ENCODE measurements around the gene MIGA1.
"Not testable (repeated sequence)": the region's sequence is repeated elsewhere in the genome, so short reads cannot be mapped to it uniquely, and the experiment has no call there.

Gene MIGA1

DNA sequence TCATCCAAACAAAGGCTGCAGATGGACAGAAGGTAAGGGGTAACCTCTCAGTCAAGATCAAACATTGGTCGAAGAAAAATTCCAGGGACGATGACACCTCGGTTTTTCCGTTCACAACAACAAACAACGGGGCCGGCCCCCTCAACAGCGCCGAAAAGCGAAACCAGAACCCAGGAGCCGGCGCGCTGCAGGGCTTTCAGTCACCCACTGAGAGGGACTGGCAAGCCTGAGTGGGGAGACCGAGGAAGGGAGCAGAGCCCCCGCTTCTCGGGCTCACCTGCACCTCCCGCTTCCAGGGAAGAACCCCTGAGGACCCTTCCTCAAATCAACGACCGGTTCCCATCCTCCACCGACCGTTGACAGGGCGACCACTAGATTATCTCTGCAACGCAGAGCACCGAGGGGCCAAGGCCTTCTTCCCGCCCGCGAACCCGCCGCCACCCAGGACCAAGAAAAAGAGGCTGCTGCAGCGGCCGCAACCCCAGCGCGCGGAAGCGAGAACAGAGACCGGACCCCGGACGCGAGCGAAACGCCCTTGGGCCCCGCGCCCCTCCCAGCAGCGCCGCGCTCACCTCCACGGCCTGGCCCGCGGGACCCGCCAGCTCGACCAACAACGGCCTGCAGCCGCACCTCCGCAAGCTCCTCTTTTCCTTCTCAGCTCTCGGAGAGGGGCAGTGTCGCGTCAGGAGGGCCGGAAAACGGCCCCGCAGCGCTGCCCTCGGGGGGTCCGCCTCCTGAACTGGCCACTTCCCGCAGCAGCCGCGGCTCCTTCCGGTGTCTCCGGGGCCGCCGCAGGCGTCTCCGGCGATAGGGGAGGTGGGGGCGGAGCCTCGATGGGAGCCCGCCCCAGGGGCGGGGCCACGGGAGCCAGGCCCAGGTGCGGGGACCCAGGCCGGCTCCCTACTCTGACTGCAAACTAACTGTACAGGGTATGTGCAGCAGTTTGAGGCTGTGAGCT, 20.1 kb upstream of the MIGA1 start, which contains the start of gene USP33:
Gene USP33 (minus strand): TSS at position 782 of the 958 bp plus-strand sequence. CDS start 18,155 bp downstream, outside the sequence.
- no peaks in the 10 kb centered on the region for H3K36me3 ChIP-seq (ENCODE audit: control insufficient read depth in 1 of 2, insufficient read depth in 2 of 2, low read length in 2 of 2)
- peak within 1 kb of the TSS; percentile 89 for H3K27ac ChIP-seq (ENCODE audit: low read length)

DNA sequence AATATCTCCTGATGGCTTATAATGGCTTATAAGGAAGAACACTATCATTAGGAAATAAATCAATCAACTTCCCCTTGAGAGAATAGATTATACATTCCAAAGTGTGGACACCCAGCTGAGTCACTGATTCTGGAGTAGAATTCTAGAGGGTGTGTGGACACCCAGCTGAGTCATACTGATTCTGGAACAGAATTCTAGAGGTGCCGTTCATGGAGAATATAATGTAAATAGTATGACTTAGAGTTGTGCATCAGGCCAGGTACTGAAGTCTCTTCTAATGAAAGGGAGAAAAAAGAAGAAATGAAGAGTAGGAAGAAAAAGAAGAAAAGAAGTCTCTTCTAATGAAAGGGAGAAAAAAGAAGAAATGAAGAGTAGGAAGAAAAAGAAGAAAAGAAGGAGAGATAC, 17.4 kb upstream of the MIGA1 start:
- Histone ChIP-seq H3K36me3 (ENCODE audit: control insufficient read depth in 1 of 2, insufficient read depth in 2 of 2, low read length in 2 of 2) (no peaks in the 10 kb centered on the region), H3K27ac (ENCODE audit: low read length) (no peak overlapping the region), H3K27me3 (ENCODE audit: low read depth, low read length) (no peaks in the 10 kb centered on the region), H3K4me3 (ENCODE audit: low read depth in 1 of 2, low read length in 2 of 2) (no peak overlapping the region), H3K4me1 (ENCODE audit: control insufficient read depth in 1 of 2, insufficient read depth in 2 of 2, low read length in 2 of 2) (peaks cover 0 to 10% of the 10 kb centered on the region in 2 donors), H3K9me3 (ENCODE audit: control insufficient read depth in 1 of 2, low read length in 2 of 2) (no peaks in the 10 kb centered on the region)

More for the DNA sequence above, 20.1 kb upstream of the MIGA1 start, which contains the start of gene USP33:
- H3K4me1 ChIP-seq (ENCODE audit: control insufficient read depth in 1 of 2, insufficient read depth in 2 of 2, low read length in 2 of 2) = peaks cover 0 to 19% of the 10 kb centered on the region in 2 donors
- H3K4me3 ChIP-seq (ENCODE audit: low read depth in 1 of 2, low read length in 2 of 2) = peak within 1 kb of the TSS; percentile 87 to 98
- H3K9me3 ChIP-seq (ENCODE audit: control insufficient read depth in 1 of 2, low read length in 2 of 2) = no peaks in the 10 kb centered on the region
- no peaks in the 10 kb centered on the region for H3K27me3 ChIP-seq (ENCODE audit: low read depth, low read length)

DNA sequence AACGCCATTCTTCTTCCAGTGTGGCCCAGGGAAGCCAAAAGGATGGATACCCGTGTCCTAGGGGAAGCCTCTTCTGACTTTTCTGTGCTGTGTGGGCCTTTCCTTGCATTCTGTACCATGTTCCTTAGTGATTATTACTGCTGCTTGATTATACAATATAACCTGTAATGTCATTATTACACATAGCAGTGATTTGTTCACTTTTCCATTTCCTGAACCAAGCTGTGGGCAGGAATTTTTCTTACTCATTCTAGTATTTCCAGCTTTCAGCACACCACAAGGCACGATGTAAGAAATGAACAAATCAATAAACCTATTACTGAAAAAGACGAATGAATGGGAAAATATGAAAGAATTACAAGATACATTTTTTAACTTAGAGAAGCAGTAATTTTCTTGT, 11.4 kb upstream of the MIGA1 start:
- Histone ChIP-seq H3K36me3 (ENCODE audit: control insufficient read depth in 1 of 2, insufficient read depth in 2 of 2, low read length in 2 of 2) (no peaks in the 10 kb centered on the region), H3K27me3 (ENCODE audit: low read depth, low read length) (no peaks in the 10 kb centered on the region), H3K4me1 (ENCODE audit: control insufficient read depth in 1 of 2, insufficient read depth in 2 of 2, low read length in 2 of 2) (no peaks in the 10 kb centered on the region), H3K27ac (ENCODE audit: low read length) (no peak overlapping the region), H3K9me3 (ENCODE audit: control insufficient read depth in 1 of 2, low read length in 2 of 2) (no peaks in the 10 kb centered on the region), H3K4me3 (ENCODE audit: low read depth in 1 of 2, low read length in 2 of 2) (no peak overlapping the region)

DNA sequence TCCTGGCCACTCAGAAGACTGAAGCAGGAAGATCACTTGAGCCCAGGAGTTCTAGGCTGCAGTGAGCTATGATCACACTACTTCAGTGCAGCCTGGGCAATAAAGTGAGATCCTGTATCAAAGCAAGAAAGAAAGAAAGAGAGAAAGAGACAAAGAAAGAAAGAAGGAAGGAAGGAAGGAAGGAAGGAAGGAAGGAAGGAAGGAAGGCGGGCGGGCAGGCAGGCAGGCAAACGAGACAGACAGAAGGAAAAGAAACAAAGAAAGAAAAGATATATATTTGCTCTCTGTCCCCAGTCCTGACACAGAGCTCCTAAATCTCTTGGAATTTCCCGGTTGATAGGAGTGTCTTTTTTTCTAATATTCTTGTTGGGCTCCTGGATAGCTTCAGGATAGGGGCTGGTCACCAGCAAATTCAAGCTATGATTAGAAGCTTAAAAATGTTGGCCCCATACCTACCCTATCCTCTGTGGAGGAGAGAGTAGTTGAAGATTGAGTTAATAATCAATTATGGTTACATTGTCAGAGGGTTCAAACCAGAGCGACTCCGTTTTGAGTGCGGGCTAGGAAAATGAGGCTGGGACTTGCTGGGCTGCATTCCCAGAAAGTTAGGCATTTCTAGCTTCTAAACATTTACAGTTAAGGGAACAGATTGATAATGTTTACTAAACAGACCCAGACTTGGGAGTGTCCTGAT, 3.3 kb upstream of the MIGA1 start:
- no peaks in the 10 kb centered on the region for H3K36me3 ChIP-seq (ENCODE audit: control insufficient read depth in 1 of 2, insufficient read depth in 2 of 2, low read length in 2 of 2)
- no peaks in the 10 kb centered on the region for H3K9me3 ChIP-seq (ENCODE audit: control insufficient read depth in 1 of 2, low read length in 2 of 2)
- peaks cover 0 to 12% of the 10 kb centered on the region in 2 donors for H3K4me1 ChIP-seq (ENCODE audit: control insufficient read depth in 1 of 2, insufficient read depth in 2 of 2, low read length in 2 of 2)
- H3K4me3 ChIP-seq (ENCODE audit: low read depth in 1 of 2, low read length in 2 of 2) = no peak overlapping the region
- no peaks in the 10 kb centered on the region for H3K27me3 ChIP-seq (ENCODE audit: low read depth, low read length)
- H3K27ac ChIP-seq (ENCODE audit: low read length) = no peak overlapping the region

DNA sequence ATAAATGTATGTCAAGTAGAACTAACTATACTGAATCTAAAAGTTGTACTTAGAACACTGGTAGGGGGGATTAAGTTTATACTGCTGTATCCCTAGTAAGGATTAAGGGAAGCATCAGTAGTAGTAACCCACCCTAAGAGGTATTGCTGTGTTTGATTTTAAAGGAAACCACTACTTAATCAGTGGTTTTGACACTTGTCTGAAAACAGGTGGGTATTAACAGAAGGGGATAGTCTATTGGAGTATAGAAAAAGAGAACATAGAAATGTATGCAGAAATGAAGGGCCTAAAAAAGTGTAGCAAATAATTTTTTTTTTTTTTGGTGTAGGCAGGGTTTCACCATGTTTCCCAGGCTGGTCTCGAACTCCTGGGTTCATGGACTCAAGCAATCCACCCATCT, 2.2 kb downstream of the MIGA1 start:
- Histone ChIP-seq H3K4me1 (ENCODE audit: control insufficient read depth in 1 of 2, insufficient read depth in 2 of 2, low read length in 2 of 2) (peaks cover 0 to 18% of the 10 kb centered on the region in 2 donors), H3K36me3 (ENCODE audit: control insufficient read depth in 1 of 2, insufficient read depth in 2 of 2, low read length in 2 of 2) (peaks cover 7 to 22% of the 10 kb centered on the region in 2 donors), H3K4me3 (ENCODE audit: low read depth in 1 of 2, low read length in 2 of 2) (no peak overlapping the region), H3K27me3 (ENCODE audit: low read depth, low read length) (no peaks in the 10 kb centered on the region), H3K9me3 (ENCODE audit: control insufficient read depth in 1 of 2, low read length in 2 of 2) (peaks cover 0 to 3% of the 10 kb centered on the region in 2 donors), H3K27ac (ENCODE audit: low read length) (no peak overlapping the region)

DNA sequence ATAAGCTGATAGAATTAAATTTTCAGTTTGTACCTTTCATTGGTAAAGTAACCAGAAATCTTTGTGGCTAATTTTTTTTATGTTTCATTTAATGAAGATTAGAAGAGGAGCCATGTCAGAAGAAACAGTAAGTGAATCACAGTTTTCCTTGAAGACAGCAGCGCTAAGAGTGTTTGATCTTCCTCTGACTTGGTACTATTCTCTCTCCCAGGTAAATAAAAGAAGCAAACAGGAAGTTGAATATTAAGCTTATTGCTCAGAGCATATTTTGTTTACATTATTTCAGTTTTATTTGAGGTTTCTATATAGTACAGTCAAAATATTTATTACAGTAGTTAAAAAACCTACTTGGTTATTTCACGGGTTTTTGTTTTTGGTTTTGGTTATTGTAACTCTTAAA, 3.7 kb downstream of the MIGA1 start:
- Histone ChIP-seq H3K27me3 (ENCODE audit: low read depth, low read length) (no peaks in the 10 kb centered on the region), H3K36me3 (ENCODE audit: control insufficient read depth in 1 of 2, insufficient read depth in 2 of 2, low read length in 2 of 2) (peaks cover 7 to 32% of the 10 kb centered on the region in 2 donors), H3K27ac (ENCODE audit: low read length) (no peak overlapping the region), H3K9me3 (ENCODE audit: control insufficient read depth in 1 of 2, low read length in 2 of 2) (peaks cover 0 to 3% of the 10 kb centered on the region in 2 donors), H3K4me1 (ENCODE audit: control insufficient read depth in 1 of 2, insufficient read depth in 2 of 2, low read length in 2 of 2) (peaks cover 0 to 18% of the 10 kb centered on the region in 2 donors), H3K4me3 (ENCODE audit: low read depth in 1 of 2, low read length in 2 of 2) (no peak overlapping the region)

DNA sequence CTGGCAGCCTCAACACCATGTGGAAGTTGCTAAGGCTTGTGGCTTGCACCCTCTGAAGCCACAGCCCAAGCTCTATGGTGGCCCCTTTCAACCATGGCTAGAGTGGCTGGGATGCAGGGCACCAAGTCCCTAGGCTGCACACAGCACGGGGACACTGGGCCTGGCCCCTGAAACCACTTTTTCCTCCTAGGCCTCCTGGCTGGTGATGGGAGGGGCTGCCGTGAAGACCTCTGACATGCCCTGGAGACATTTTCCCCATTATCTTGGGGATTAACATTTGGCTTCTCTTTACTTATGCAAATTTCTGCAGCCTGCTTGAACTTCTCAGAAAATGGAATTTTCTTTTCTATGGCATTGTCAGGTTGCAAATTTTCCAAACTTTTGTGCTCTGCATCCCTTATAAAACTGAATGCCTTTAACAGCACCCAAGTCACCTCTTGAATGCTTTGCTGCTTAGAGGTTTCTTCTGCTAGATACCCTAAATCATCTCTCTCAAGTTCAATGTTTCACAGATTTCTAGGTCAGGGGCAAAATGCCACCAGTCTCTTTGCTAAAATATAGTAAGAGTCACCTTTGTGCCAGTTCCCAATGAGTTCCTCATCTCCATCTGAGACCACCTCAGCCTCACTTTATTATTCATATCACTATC, 6.8 kb downstream of the MIGA1 start:
- H3K4me3 ChIP-seq (ENCODE audit: low read depth in 1 of 2, low read length in 2 of 2); H3K27ac ChIP-seq (ENCODE audit: low read length); H3K9me3 ChIP-seq (ENCODE audit: control insufficient read depth in 1 of 2, low read length in 2 of 2); H3K27me3 ChIP-seq (ENCODE audit: low read depth, low read length); H3K4me1 ChIP-seq (ENCODE audit: control insufficient read depth in 1 of 2, insufficient read depth in 2 of 2, low read length in 2 of 2): not testable (repeated sequence)
- H3K36me3 ChIP-seq (ENCODE audit: control insufficient read depth in 1 of 2, insufficient read depth in 2 of 2, low read length in 2 of 2) = peaks cover 7 to 39% of the 10 kb centered on the region in 2 donors

DNA sequence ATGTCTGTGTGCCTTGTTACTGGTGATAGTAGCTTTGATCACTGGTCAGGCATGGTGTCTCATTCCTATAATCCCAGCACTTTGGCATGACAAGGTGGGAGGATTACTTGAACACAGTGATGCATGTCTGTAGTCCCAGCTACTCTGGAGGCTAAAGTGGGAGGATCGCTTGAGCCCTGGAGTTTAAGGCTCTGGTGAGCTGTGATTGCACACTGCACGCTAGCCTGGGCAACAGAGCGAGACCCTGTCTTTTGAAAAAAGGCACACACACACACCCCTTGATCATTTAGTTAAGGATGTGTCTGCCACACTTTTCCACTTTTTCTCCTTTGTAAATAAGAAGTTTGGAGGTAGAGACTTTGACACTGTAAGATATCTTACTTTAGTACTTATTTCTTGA, 15.1 kb downstream of the MIGA1 start:
- no peaks in the 10 kb centered on the region for H3K9me3 ChIP-seq (ENCODE audit: control insufficient read depth in 1 of 2, low read length in 2 of 2)
- no peaks in the 10 kb centered on the region for H3K36me3 ChIP-seq (ENCODE audit: control insufficient read depth in 1 of 2, insufficient read depth in 2 of 2, low read length in 2 of 2)
- no peak overlapping the region for H3K27ac ChIP-seq (ENCODE audit: low read length)
- H3K4me3 ChIP-seq (ENCODE audit: low read depth in 1 of 2, low read length in 2 of 2) = no peak overlapping the region
- no peaks in the 10 kb centered on the region for H3K4me1 ChIP-seq (ENCODE audit: control insufficient read depth in 1 of 2, insufficient read depth in 2 of 2, low read length in 2 of 2)
- H3K27me3 ChIP-seq (ENCODE audit: low read depth, low read length) = no peaks in the 10 kb centered on the region

DNA sequence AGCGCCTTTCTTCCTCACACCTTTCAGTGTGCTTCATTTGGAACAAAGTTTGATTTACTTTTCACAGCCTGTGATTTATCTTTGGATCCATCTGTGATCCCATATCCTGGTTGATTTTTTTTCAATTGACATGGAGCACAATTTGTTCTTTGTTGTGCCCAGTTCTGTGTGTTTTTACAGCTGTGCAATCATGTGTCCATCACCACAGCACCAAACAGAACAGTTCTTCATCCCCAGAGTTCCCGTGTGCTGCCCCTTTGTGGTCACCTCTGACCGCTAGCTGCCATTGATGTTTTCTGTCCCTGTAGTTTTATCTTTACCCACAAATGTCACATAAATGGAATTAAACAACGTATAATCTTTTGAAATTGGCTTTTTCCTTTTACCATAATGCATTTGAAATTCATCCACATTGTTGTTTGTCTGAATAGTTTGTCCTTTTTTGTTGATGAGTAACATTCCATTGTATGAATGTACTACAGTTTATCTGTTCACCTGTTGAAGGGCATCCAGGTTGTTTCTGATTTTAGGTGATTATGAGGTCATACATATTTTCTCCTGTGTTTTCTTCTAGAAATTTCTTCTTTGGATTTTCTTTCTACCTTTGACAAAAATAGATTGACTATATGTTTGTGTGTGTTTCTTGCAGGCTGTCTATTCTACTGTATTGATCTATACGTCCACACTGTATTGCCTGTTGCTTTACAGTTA, 17.4 kb downstream of the MIGA1 start:
- no peak overlapping the region for H3K4me3 ChIP-seq (ENCODE audit: low read depth in 1 of 2, low read length in 2 of 2)
- no peaks in the 10 kb centered on the region for H3K9me3 ChIP-seq (ENCODE audit: control insufficient read depth in 1 of 2, low read length in 2 of 2)
- H3K27me3 ChIP-seq (ENCODE audit: low read depth, low read length) = no peaks in the 10 kb centered on the region
- H3K36me3 ChIP-seq (ENCODE audit: control insufficient read depth in 1 of 2, insufficient read depth in 2 of 2, low read length in 2 of 2) = peaks cover 0 to under 1% of the 10 kb centered on the region in 2 donors
- H3K4me1 ChIP-seq (ENCODE audit: control insufficient read depth in 1 of 2, insufficient read depth in 2 of 2, low read length in 2 of 2) = no peaks in the 10 kb centered on the region
- no peak overlapping the region for H3K27ac ChIP-seq (ENCODE audit: low read length)

DNA sequence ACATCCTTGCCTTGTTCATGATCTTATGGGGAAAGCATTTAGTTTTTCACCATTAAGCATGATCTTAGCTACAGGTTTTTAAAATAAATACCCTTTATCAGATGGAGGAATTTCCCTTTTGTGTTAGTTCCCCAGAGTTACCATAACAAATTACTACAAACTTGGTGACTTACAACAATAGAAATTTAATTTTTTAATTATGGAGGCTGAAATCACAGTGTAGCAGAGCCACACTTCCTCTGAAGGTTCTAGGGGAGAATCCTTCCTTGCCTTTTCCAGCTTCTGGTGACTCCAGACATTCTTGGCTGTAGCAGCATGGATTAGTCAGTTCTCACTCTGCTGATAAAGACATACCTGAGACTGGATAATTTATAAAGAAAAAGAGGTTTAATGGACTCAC, 18.5 kb downstream of the MIGA1 start:
- Histone ChIP-seq H3K27ac (ENCODE audit: low read length) (no peak overlapping the region), H3K36me3 (ENCODE audit: control insufficient read depth in 1 of 2, insufficient read depth in 2 of 2, low read length in 2 of 2) (peaks cover 6 to 8% of the 10 kb centered on the region in 2 donors)

More for the DNA sequence above, 18.5 kb downstream of the MIGA1 start:
- H3K4me3 ChIP-seq (ENCODE audit: low read depth in 1 of 2, low read length in 2 of 2) = no peak overlapping the region
- H3K9me3 ChIP-seq (ENCODE audit: control insufficient read depth in 1 of 2, low read length in 2 of 2) = no peaks in the 10 kb centered on the region
- no peaks in the 10 kb centered on the region for H3K27me3 ChIP-seq (ENCODE audit: low read depth, low read length)
- H3K4me1 ChIP-seq (ENCODE audit: control insufficient read depth in 1 of 2, insufficient read depth in 2 of 2, low read length in 2 of 2) = no peaks in the 10 kb centered on the region
